GM21515 (cell line): Measurements from ENCODE around the gene NDC1.
A peak's percentile ranks its signal among the peaks of the same experiment; 100 is the strongest.
"Not testable (repeated sequence)": the region's sequence is repeated elsewhere in the genome, so short reads cannot be mapped to it uniquely, and the experiment has no call there.

Source experiments
- ATAC-seq: cut with Tn5 transposase; IDR thresholded peaks from one replicate; pipeline ENCODE4 v1.9.1; 2021; ENCODE audit not compliant: unreplicated experiment

NDC1 gene

DNA sequence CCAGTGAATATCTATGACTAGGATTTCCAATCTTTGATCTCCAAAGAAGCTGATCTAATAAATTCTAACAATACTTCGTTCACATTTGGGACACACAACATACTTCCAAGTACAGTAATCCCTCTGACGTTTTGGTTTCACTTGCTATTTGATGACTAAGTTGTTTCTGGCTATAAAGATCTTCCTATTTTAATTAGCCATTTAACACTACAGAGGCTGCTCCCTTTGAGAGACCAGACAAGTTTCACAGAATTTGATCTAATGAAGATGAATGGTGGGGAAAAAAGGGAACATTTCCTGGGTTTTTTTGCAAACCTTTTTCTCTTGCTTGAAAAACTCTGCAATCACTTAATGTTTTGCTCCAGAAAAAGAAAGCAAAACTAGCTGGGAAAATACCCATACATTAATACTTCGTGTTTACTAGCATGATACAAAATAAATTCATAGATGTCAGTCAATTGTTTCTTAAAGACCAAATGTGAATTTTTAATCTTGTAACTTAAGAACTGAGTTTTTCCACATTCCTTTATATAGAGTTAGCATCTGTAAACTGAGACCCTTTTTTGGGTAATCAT lies 71.2 kb downstream of the NDC1 start:
- no peak for ATAC-seq

- no peak for ATAC-seq
Measured at GRCh38 chr1:53766194-53766742, 71.8 kb downstream of the NDC1 start.

DNA sequence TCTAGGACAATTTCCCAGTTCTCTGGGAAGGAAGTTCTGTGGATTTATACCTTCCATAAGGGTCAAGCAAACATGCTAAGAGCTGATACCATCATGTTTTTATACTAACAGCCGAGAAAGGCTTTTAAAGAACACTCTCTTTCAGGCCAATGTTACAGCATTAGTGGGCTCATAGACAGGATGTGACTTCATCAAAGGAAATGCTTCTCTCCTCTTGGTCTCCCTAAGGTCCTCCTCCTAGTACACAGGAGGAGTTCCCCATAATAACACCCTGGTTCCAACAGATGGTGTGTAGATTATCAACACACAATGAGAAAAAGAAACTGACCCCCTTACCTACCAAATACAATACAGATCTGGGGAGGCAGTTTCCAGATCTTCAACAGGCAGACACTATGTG lies 72.4 kb downstream of the NDC1 start:
- ATAC-seq: no peak

DNA sequence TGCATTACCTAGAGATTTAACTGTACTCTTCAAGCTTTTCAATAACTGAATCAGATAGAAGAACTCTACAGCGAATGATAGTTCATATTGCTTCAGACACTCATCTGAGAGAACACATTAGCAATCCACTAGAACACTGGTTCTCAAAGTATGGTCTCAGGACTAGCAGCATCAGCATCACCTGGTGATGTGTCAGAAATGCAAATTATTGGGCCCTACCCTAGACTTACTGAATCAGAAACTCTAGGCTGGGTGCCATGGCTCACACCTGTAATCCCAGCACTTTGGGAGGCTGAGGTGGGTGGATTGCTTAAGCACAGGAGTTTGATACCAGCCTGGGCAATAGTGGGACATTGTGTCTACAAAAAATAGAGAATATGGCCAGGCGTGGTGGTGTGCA lies 74.2 kb downstream of the NDC1 start:
- no peak for ATAC-seq

GRCh38 chr1:53763461-53763860 lies 74.6 kb downstream of the NDC1 start:
- no peak for ATAC-seq

- ATAC-seq: not testable (repeated sequence)
Measured at GRCh38 chr1:53760497-53760896, 77.6 kb downstream of the NDC1 start.

DNA sequence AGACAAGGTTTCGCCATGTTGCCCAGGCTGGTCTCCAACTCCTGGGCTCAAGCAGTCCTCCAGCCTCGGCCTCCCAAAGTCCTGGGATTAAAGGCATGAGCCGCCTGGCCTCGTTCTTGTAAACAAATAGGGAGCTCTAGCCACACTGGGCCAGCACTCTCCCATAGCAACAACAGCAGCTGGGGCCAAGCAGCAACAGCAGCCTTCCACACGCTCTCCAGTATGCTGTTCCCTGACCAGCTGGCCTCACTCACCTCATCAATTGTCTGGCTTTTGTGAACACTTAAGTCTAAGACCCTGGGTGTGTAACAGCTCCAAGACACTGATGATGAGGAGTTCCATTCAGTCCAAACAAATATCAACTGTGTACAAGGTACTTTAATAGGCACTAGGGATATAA lies 82.2 kb downstream of the NDC1 start:
- no peak for ATAC-seq

- no peak for ATAC-seq
Measured at GRCh38 chr1:53754484-53755312, 83.4 kb downstream of the NDC1 start.

- ATAC-seq: no peak
Measured at GRCh38 chr1:53752281-53752680, 85.8 kb downstream of the NDC1 start.

DNA sequence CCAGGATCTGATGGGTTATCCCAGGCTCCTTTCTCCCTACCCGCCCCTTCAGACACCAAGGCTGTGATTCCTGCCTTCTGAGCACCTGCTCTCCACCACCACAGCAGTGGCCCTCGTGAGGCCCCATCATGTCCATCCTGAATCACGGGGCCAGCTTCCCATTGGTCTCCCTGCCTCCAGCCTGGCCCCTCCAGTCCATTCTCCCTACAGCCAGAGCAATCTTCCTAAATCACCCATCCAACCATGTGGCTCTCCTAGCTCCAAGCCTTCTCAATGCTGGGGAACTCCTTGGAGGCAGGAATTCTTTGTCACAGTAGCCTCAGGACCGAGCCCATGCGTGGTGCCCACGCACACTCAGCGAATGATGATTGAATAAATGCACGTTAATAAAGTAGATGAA lies 90.3 kb downstream of the NDC1 start:
- no peak for ATAC-seq

GRCh38 chr1:53740621-53741105 lies 97.4 kb downstream of the NDC1 start:
- no peak for ATAC-seq

- peak; percentile 90 for ATAC-seq
Measured at GRCh38 chr1:53739109-53739681, 98.9 kb downstream of the NDC1 start, which contains the start of gene GLIS1. Gene GLIS1 (minus strand): TSS chr1:53739164. CDS start chr1:53738064, 1,100 bp downstream.

GRCh38 chr1:53738205-53739108 lies 99.6 kb downstream of the NDC1 start:
- ATAC-seq: no peak

- ATAC-seq: no peak
Measured at GRCh38 chr1:53737648-53738204, 100.4 kb downstream of the NDC1 start.

- no peak for ATAC-seq
Measured at GRCh38 chr1:53736290-53736689, 101.8 kb downstream of the NDC1 start.

DNA sequence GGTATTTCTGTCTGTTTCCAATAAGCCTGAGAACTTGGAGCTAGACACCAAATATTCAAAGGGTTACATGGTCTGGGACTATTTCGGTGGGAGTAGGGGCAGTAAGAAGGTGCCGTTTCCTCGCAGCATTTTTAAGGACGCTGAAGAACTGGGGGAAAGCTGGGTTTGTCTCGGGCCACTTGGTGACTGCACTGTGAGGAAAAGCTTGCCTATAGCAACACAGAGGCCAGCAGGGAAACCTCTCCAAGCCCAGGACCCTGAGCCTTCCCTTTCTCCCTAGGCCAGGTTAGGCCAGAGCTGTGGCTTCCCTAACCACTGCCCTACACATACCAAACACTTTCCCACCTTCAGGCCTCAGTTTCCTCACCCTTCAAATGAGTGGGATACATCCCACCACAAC lies 102.4 kb downstream of the NDC1 start:
- ATAC-seq: no peak

GRCh38 chr1:53735261-53735660 lies 102.8 kb downstream of the NDC1 start:
- ATAC-seq: no peak

DNA sequence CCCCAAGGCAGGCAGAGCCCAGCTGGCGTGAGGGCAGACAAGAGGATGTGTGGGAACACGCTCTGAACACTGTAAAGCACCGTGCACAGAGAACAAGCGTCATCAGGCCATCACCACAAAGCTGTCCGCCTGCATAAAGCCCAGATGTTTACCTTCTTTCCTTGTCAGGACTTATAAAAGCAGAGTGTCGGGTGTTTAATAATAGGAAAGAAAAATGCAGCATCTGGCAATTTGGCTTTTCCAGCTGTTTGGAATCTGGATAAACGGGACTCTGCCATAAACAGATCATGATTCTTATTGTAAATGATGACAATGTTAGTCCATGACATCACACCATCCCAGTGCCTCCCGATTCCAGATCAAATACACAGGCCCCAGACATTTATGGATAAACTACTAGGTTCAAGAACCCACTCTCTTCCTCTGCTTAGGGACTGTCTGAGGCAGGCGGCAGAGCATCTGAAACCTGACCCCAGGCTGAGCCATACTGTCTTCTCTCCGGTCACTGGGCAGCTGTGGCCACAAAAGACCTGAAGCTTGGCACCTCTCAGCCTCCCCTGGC lies 103.4 kb downstream of the NDC1 start:
- ATAC-seq: no peak

GRCh38 chr1:53733975-53734649 lies 104.0 kb downstream of the NDC1 start:
- ATAC-seq: no peak
